Measurements from ENCODE around the gene TMEM218. TPM values are rescaled to one million over a fixed set of nuclear protein-coding genes. Genes with fewer than 3 reads are reported as not detected.

TMEM218 gene
- total RNA-seq, 2 experiments from 2014 or later = 3.9 to 4.4 TPM

- TF ChIP-seq, protein P1, sequence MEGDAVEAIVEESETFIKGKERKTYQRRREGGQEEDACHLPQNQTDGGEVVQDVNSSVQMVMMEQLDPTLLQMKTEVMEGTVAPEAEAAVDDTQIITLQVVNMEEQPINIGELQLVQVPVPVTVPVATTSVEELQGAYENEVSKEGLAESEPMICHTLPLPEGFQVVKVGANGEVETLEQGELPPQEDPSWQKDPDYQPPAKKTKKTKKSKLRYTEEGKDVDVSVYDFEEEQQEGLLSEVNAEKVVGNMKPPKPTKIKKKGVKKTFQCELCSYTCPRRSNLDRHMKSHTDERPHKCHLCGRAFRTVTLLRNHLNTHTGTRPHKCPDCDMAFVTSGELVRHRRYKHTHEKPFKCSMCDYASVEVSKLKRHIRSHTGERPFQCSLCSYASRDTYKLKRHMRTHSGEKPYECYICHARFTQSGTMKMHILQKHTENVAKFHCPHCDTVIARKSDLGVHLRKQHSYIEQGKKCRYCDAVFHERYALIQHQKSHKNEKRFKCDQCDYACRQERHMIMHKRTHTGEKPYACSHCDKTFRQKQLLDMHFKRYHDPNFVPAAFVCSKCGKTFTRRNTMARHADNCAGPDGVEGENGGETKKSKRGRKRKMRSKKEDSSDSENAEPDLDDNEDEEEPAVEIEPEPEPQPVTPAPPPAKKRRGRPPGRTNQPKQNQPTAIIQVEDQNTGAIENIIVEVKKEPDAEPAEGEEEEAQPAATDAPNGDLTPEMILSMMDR (IDR thresholded peaks at IDR 0.05) = no peak
- no peaks in the 10 kb centered on the region for H3K36me3 Mint-ChIP-seq (ENCODE audit: low read depth)
- no peaks in the 10 kb centered on the region for H3K9me3 Mint-ChIP-seq
- no peaks in the 10 kb centered on the region for H3K4me1 Mint-ChIP-seq (ENCODE audit: low read depth)
- Histone ChIP-seq H3K27me3 (ENCODE audit: control insufficient read depth in 1 of 2, insufficient read depth in 2 of 2, low read length in 2 of 2) (no peaks in the 10 kb centered on the region), H3K9me3 (ENCODE audit: control insufficient read depth in 1 of 2, insufficient read depth in 1 of 2, low read length in 2 of 2) (peaks cover 0 to 10% of the 10 kb centered on the region in 2 experiments), H3K27ac (ENCODE audit: low read depth in 1 of 2, low read length in 2 of 2) (no peak overlapping the region), H3K36me3 (ENCODE audit: insufficient read depth, low read length) (no peaks in the 10 kb centered on the region), H3K4me1 (ENCODE audit: insufficient read depth, low read length) (no peaks in the 10 kb centered on the region), H3K4me3 (ENCODE audit: low read length) (no peak overlapping the region)
- H3K4me3 Mint-ChIP-seq = no peak overlapping the region
- intact Hi-C loops (cut with DNase I, micrococcal nuclease) = no loop called here
- no peak overlapping the region for H3K27ac Mint-ChIP-seq
- no peaks in the 10 kb centered on the region for H3K27me3 Mint-ChIP-seq
- ChIA-PET CTCF (no interaction called here), POLR2A (no interaction called here)
- DNase-seq = no peak
- no peak for ATAC-seq (ENCODE audit: poor library complexity)
Measured at GRCh38 chr11:125084057-125084416, 27.4 kb downstream of the TMEM218 start.

GRCh38 chr11:125083312-125084056 is 27.9 kb downstream of the TMEM218 start:
- no peaks in the 10 kb centered on the region for H3K4me1 ChIP-seq (ENCODE audit: insufficient read depth, low read length)
- no peak overlapping the region for H3K4me3 ChIP-seq (ENCODE audit: low read length)
- no peak for DNase-seq
- no peaks in the 10 kb centered on the region for H3K36me3 Mint-ChIP-seq (ENCODE audit: low read depth)
- H3K4me3 Mint-ChIP-seq = no peak overlapping the region
- intact Hi-C loops (cut with DNase I, micrococcal nuclease) = no loop called here
- H3K27ac ChIP-seq (ENCODE audit: low read depth in 1 of 2, low read length in 2 of 2) = no peak overlapping the region
- no peak for ATAC-seq (ENCODE audit: poor library complexity)
- H3K27me3 Mint-ChIP-seq = peaks cover 3% of the 10 kb centered on the region
- POLR2A ChIA-PET = no interaction called here
- no peaks in the 10 kb centered on the region for H3K36me3 ChIP-seq (ENCODE audit: insufficient read depth, low read length)
- H3K9me3 Mint-ChIP-seq = no peaks in the 10 kb centered on the region
- no peak overlapping the region for H3K27ac Mint-ChIP-seq
- no peaks in the 10 kb centered on the region for H3K4me1 Mint-ChIP-seq (ENCODE audit: low read depth)
- TF ChIP-seq, protein P1 (IDR thresholded peaks at IDR 0.05) = no peak
- CTCF ChIA-PET = no interaction called here
- H3K9me3 ChIP-seq (ENCODE audit: control insufficient read depth in 1 of 2, insufficient read depth in 1 of 2, low read length in 2 of 2) = peaks cover 0 to 10% of the 10 kb centered on the region in 2 experiments
- H3K27me3 ChIP-seq (ENCODE audit: control insufficient read depth in 1 of 2, insufficient read depth in 2 of 2, low read length in 2 of 2) = no peaks in the 10 kb centered on the region

- no peak overlapping the region for H3K4me3 ChIP-seq (ENCODE audit: low read length)
- Mint-ChIP-seq H3K9me3 (no peaks in the 10 kb centered on the region), H3K36me3 (ENCODE audit: low read depth) (no peaks in the 10 kb centered on the region), H3K27me3 (peaks cover 10% of the 10 kb centered on the region), H3K4me1 (ENCODE audit: low read depth) (no peaks in the 10 kb centered on the region), H3K4me3 (no peak overlapping the region), H3K27ac (no peak overlapping the region)
- H3K4me1 ChIP-seq (ENCODE audit: insufficient read depth, low read length) = no peaks in the 10 kb centered on the region
- TF ChIP-seq, protein P1 (IDR thresholded peaks at IDR 0.05) = no peak
- POLR2A ChIA-PET = no interaction called here
- H3K27me3 ChIP-seq (ENCODE audit: control insufficient read depth in 1 of 2, insufficient read depth in 2 of 2, low read length in 2 of 2) = no peaks in the 10 kb centered on the region
- intact Hi-C loops (cut with DNase I, micrococcal nuclease) = no loop called here
- DNase-seq = no peak
- no peaks in the 10 kb centered on the region for H3K36me3 ChIP-seq (ENCODE audit: insufficient read depth, low read length)
- ATAC-seq (ENCODE audit: poor library complexity) = no peak
- H3K27ac ChIP-seq (ENCODE audit: low read depth in 1 of 2, low read length in 2 of 2) = no peak overlapping the region
- H3K9me3 ChIP-seq (ENCODE audit: control insufficient read depth in 1 of 2, insufficient read depth in 1 of 2, low read length in 2 of 2) = peaks cover 0 to 10% of the 10 kb centered on the region in 2 experiments
- CTCF ChIA-PET = no interaction called here
Measured at GRCh38 chr11:125082611-125083311, 28.7 kb downstream of the TMEM218 start.

Measured in CD4-positive, alpha-beta T cell (primary cell).